Neural cell (in vitro differentiated cells): ENCODE measurements around the gene C3orf62.
"Not testable (repeated sequence)": the region's sequence is repeated elsewhere in the genome, so short reads cannot be mapped to it uniquely, and the experiment has no call there.

Experiments
- EP300 ChIP-seq: fragments of 450-650 bp; conservative IDR thresholded peaks from 2 replicates; pipeline ENCODE4 v1.6.1; 2014; ENCODE audit warnings: antibody characterized with exemption, mild to moderate bottlenecking, moderate library complexity; ENCODE audit not compliant: poor library complexity, severe bottlenecking
- EZH2 ChIP-seq: fragments of 200-600, 300-800 bp; shearing (Covaris generic), sonication (generic); IDR thresholded peaks from 2 replicates; pipeline ENCODE4 v1.6.1; 2014; ENCODE audit warnings: antibody characterized with exemption, low read length, borderline replicate concordance, mild to moderate bottlenecking; ENCODE audit not compliant: insufficient read depth, poor library complexity, severe bottlenecking
- POLR2AphosphoS5 ChIP-seq: IDR thresholded peaks from 2 replicates; pipeline ENCODE4 v1.6.1; 2012
- RAD21 ChIP-seq: fragments of 450-650 bp; conservative IDR thresholded peaks from 2 replicates; pipeline ENCODE4 v1.6.1; 2014; ENCODE audit warnings: antibody characterized with exemption, mild to moderate bottlenecking, moderate library complexity
- TF ChIP-seq, protein P1 (sequence below): fragments of 450-650 bp; IDR thresholded peaks from 2 replicates; pipeline ENCODE4 v1.5.1; 2014; ENCODE audit warnings: antibody characterized with exemption, mild to moderate bottlenecking, moderate library complexity; ENCODE audit not compliant: poor library complexity, severe bottlenecking

DNA sequence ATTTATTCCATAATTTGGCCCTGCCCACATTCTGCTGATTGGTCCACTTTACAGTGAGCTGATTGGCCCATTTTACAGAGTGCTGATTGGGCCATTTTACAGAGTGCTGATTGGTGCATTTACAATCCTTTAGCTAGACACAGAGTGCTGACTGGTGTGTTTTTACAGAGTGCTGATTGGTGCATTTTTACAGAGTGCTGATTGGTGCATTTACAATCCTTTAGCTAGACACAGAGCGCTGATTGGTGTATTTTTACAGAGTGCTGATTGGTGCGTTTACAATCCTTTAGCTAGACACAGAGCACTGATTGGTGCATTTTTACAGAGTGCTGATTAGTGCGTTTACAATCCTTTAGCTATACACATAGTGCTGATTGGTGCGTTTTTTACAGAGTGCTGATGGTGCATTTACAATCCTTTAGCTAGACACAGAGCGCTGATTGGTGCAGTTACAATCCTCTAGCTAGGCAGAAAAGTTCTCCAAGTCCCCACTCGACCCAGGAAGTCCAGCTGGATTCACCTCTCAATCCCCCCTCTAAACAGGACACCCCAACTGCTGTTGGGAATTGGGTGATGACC lies 56.0 kb downstream of the C3orf62 start:
- TF ChIP-seq, protein P1, sequence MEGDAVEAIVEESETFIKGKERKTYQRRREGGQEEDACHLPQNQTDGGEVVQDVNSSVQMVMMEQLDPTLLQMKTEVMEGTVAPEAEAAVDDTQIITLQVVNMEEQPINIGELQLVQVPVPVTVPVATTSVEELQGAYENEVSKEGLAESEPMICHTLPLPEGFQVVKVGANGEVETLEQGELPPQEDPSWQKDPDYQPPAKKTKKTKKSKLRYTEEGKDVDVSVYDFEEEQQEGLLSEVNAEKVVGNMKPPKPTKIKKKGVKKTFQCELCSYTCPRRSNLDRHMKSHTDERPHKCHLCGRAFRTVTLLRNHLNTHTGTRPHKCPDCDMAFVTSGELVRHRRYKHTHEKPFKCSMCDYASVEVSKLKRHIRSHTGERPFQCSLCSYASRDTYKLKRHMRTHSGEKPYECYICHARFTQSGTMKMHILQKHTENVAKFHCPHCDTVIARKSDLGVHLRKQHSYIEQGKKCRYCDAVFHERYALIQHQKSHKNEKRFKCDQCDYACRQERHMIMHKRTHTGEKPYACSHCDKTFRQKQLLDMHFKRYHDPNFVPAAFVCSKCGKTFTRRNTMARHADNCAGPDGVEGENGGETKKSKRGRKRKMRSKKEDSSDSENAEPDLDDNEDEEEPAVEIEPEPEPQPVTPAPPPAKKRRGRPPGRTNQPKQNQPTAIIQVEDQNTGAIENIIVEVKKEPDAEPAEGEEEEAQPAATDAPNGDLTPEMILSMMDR, result not testable (repeated sequence)
- not testable (repeated sequence) for TF ChIP-seq EP300, POLR2AphosphoS5, RAD21, EZH2
